DOHH2 (cell line): ENCODE data around the gene ARID4B.

Experiments
- EZH2phosphoT487 ChIP-seq: fragments of 200-600 bp; sonication (generic); IDR thresholded peaks from 2 replicates; pipeline ENCODE4 v1.6.1; 2017; ENCODE audit warnings: borderline replicate concordance, mild to moderate bottlenecking, antibody characterized with exemption, low read length, moderate library complexity, mixed read lengths
- TF ChIP-seq, protein P1 (sequence below): fragments of 200-600 bp; sonication (generic); IDR thresholded peaks from one replicate; pipeline ENCODE4 v1.5.1; 2014; ENCODE audit warnings: antibody characterized with exemption, mild to moderate bottlenecking, low read depth, low read length; ENCODE audit not compliant: poor library complexity, severe bottlenecking

DNA sequence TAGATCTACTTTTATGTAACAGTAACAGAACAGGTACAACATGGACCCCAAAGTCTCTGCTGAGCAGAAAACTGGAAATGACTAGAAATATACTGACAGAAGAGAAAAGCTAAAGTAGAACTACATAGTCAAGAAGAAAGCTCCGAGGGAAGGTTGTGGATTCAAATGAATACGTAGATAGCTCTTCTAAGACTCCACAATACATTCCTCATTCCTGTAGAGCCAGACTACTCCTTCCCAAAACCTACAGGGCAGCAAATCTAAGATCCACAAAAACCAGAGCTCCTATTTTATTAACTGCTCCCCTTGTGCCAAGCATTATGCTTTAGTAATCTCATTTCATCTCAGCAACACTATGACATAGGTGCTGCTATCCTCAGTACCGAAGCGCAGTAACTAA is 35.2 kb downstream of the ARID4B start:
- TF ChIP-seq, protein P1, sequence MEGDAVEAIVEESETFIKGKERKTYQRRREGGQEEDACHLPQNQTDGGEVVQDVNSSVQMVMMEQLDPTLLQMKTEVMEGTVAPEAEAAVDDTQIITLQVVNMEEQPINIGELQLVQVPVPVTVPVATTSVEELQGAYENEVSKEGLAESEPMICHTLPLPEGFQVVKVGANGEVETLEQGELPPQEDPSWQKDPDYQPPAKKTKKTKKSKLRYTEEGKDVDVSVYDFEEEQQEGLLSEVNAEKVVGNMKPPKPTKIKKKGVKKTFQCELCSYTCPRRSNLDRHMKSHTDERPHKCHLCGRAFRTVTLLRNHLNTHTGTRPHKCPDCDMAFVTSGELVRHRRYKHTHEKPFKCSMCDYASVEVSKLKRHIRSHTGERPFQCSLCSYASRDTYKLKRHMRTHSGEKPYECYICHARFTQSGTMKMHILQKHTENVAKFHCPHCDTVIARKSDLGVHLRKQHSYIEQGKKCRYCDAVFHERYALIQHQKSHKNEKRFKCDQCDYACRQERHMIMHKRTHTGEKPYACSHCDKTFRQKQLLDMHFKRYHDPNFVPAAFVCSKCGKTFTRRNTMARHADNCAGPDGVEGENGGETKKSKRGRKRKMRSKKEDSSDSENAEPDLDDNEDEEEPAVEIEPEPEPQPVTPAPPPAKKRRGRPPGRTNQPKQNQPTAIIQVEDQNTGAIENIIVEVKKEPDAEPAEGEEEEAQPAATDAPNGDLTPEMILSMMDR = no peak
- TF ChIP-seq EZH2phosphoT487 = no peak
